ENCODE measurements around the gene PEX16. TPM values are rescaled to one million over a fixed set of nuclear protein-coding genes. Genes with fewer than 3 reads are reported as not detected.

Gene PEX16
- polyA plus RNA-seq, 1 donor: 14.7 TPM

GRCh38 chr11:45897556-45897955, 20.1 kb downstream of the PEX16 start:
- DNase-seq: no peak

GRCh38 chr11:45896422-45896984, 21.2 kb downstream of the PEX16 start:
- DNase-seq: peak; percentile 37

- DNase-seq: no peak
Observed at GRCh38 chr11:45895553-45896259, 22.0 kb downstream of the PEX16 start.

- DNase-seq: no peak
Observed at GRCh38 chr11:45894555-45895247, 23.0 kb downstream of the PEX16 start.

GRCh38 chr11:45892856-45893255, 24.8 kb downstream of the PEX16 start:
- no peak for DNase-seq

GRCh38 chr11:45890886-45891550, 26.7 kb downstream of the PEX16 start:
- no peak for DNase-seq

- no peak for DNase-seq
Observed at GRCh38 chr11:45889966-45890365, 27.7 kb downstream of the PEX16 start.

GRCh38 chr11:45889555-45889954, 28.1 kb downstream of the PEX16 start:
- no peak for DNase-seq

- no peak for DNase-seq
Observed at GRCh38 chr11:45887587-45887986, 30.1 kb downstream of the PEX16 start.

- DNase-seq: no peak
Observed at GRCh38 chr11:45886816-45887520, 30.7 kb downstream of the PEX16 start.

- DNase-seq: no peak
Observed at GRCh38 chr11:45885921-45886721, 31.6 kb downstream of the PEX16 start.

- DNase-seq: peak; percentile 37
Observed at GRCh38 chr11:45885274-45885920, 32.3 kb downstream of the PEX16 start, which contains the start of gene MAPK8IP1. TSS of gene MAPK8IP1 (plus strand) at chr11:45885651. CDS start at chr11:45885821, 170 bp downstream.

- DNase-seq: no peak
Observed at GRCh38 chr11:45884596-45885185, 33.0 kb downstream of the PEX16 start.

- no peak for DNase-seq
Observed at GRCh38 chr11:45881708-45882368, 35.8 kb downstream of the PEX16 start.

- DNase-seq: no peak
Observed at GRCh38 chr11:45880772-45881570, 36.7 kb downstream of the PEX16 start.

- DNase-seq: no peak
Observed at GRCh38 chr11:45879803-45880686, 37.6 kb downstream of the PEX16 start.

- no peak for DNase-seq
Observed at GRCh38 chr11:45877845-45878244, 39.8 kb downstream of the PEX16 start.

- no peak for DNase-seq
Observed at GRCh38 chr11:45877221-45877620, 40.5 kb downstream of the PEX16 start.
